Choroid plexus epithelial cell (primary cell): ENCODE data around the gene CYP1A2.
"Not testable (repeated sequence)": the region's sequence is repeated elsewhere in the genome, so short reads cannot be mapped to it uniquely, and the experiment has no call there.

Experiments
- DNase-seq: peaks from one replicate; pipeline ENCODE4 v3.0.0-alpha.2; 2010; ENCODE audit warnings: low read depth
- H3K4me3 ChIP-seq: 2 replicates; pipeline ENCODE4 v1.5.1; 2011; ENCODE audit warnings: low read depth, mild to moderate bottlenecking, control low read depth, low read length, moderate library complexity
- TF ChIP-seq, protein P1 (sequence below): conservative IDR thresholded peaks from 2 replicates; pipeline ENCODE4 v1.5.1; 2011; ENCODE audit warnings: low read depth, mild to moderate bottlenecking, control low read depth, inconsistent platforms, low read length, moderate library complexity

CYP1A2 gene

GRCh38 chr15:74726774-74727164, 21.9 kb upstream of the CYP1A2 start:
- DNase-seq, result no peak
- TF ChIP-seq, protein P1, sequence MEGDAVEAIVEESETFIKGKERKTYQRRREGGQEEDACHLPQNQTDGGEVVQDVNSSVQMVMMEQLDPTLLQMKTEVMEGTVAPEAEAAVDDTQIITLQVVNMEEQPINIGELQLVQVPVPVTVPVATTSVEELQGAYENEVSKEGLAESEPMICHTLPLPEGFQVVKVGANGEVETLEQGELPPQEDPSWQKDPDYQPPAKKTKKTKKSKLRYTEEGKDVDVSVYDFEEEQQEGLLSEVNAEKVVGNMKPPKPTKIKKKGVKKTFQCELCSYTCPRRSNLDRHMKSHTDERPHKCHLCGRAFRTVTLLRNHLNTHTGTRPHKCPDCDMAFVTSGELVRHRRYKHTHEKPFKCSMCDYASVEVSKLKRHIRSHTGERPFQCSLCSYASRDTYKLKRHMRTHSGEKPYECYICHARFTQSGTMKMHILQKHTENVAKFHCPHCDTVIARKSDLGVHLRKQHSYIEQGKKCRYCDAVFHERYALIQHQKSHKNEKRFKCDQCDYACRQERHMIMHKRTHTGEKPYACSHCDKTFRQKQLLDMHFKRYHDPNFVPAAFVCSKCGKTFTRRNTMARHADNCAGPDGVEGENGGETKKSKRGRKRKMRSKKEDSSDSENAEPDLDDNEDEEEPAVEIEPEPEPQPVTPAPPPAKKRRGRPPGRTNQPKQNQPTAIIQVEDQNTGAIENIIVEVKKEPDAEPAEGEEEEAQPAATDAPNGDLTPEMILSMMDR, result no peak
- peak overlapping the region; percentile 47 for H3K4me3 ChIP-seq

DNA sequence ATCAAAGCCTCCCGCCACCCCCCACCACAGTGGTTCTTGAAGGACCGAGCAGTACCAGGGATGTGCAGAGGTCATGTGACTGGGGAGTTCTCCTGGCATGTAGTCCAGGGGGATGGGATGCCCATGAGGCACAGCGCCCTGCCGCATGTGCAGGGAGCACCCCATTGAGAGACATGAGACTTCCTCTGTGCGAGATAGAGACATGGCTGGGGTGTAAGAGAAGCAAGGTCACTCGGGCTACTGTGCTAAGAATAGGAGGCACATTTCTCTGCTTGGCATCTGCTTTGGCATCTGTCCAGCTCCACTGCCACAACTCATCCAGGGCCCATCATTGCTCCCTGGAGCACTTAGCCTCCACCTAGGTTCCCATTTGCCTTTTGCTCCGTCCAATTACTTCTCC, 20.9 kb upstream of the CYP1A2 start:
- TF ChIP-seq, protein P1, result no peak
- no peak for DNase-seq
- no peak overlapping the region for H3K4me3 ChIP-seq

DNA sequence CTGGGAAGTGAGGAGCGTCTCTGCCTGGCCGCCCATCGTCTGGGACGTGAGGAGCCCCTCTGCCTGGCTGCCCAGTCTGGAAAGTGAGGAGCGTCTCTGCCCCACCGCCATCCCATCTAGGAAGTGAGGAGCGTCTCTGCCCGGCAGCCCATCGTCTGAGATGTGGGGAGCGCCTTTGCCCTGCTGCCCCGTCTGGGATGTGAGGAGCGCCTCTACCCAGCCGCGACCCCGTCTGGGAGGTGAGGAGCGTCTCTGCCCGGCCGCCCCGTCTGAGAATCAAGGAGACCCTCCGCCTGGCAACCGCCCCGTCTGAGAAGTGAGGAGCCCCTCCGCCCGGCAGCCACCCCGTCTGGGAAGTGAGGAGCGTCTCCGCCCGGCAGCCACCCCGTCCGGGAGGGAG, 19.9 kb upstream of the CYP1A2 start:
- not testable (repeated sequence) for DNase-seq, H3K4me3 ChIP-seq

DNA sequence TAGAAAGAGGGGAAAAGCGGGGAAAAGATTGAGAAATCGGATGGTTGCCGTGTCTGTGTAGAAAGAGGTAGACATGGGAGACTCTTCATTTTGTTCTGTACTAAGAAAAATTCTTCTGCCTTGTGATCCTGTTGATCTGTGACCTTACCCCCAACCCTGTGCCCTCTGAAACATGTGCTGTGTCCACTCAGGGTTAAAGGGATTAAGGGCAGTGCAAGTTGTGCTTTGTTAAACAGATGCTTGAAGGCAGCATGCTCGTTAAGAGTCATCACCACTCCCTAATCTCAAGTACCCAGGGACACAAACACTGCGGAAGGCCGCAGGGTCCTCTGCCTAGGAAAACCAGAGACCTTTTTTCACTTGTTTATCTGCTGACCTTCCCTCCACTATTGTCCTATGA, 19.3 kb upstream of the CYP1A2 start:
- not testable (repeated sequence) for DNase-seq

DNA sequence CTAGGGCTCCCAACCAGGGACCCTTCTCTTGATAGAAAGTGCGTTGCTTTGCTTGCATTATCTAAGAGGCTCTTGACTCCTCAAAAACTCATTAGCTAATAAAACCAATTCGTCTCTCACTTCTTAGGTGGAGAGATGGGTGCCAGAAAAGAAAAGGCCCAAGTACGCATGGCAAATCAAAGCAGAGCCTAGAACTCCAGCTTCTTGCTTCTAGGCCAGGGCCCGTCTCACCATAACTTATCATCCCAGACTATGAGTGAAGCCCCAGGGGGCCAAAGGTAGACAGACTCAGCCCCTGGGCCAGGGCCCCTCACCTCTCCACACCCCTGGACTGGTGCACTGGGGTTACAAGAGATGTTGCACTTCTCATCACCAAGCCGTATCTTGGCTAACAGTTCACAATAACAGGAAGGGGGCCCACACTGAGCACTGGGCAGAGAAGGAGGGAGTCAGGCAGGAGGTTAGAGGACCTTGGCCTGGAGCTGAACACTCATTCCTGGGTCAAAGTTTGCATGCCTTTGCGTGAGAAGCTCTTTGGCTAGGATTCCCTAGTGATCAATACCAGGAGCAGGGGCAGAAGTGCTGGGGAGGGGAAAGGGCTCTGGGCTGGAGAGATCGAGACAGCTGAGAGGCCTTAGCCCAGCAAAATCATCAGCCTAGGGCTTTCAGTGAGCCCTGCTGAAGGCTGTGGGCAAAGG, 17.9 kb upstream of the CYP1A2 start:
- TF ChIP-seq, protein P1, result no peak
- H3K4me3 ChIP-seq, result no peak overlapping the region
- no peak for DNase-seq

More for the DNA sequence above, 19.3 kb upstream of the CYP1A2 start:
- H3K4me3 ChIP-seq, result not testable (repeated sequence)

DNA sequence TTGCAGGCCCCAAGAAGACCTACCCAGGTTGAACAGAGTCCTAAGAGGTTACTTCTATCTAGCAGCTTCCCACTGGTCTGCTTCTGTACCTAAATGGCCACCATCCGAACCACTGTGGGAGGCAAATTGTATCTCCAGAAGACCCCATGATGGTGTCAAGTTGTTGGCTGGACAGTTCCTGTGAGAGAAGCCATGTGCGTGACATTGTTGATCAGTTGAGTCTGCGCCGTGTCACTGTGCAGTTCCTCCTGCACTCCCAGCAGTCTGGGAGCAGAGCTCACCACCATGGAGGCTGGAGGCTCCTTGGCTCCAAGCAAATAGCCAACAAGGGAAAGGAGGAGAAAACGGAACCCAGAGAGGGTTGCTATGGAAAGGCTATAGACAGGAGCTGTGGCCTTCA, 15.8 kb upstream of the CYP1A2 start:
- TF ChIP-seq, protein P1, result no peak
- DNase-seq, result no peak
- no peak overlapping the region for H3K4me3 ChIP-seq

DNA sequence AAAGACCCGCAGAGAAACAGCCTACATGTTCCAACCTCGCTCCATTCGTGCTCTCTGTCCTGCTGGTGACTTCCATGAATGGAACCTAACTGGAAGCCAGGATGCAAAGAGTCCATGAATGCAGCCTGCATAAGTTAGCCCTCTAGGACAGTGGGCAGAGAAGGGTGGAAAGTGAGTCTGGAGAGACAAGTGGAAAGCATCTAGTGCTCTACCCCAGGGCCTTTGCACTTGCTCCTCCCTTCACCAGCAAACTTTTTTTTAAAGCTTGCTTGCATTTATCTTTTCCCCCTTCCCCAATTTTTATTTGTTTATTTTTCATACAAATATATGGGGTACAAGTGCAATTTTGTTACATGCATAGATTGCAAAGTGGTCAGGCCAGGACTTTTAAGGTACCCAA, 15.4 kb upstream of the CYP1A2 start:
- H3K4me3 ChIP-seq, result no peak overlapping the region
- TF ChIP-seq, protein P1, result no peak
- DNase-seq, result no peak

GRCh38 chr15:74735305-74735704, 13.3 kb upstream of the CYP1A2 start:
- TF ChIP-seq, protein P1, result no peak
- H3K4me3 ChIP-seq, result no peak overlapping the region
- DNase-seq, result no peak

DNA sequence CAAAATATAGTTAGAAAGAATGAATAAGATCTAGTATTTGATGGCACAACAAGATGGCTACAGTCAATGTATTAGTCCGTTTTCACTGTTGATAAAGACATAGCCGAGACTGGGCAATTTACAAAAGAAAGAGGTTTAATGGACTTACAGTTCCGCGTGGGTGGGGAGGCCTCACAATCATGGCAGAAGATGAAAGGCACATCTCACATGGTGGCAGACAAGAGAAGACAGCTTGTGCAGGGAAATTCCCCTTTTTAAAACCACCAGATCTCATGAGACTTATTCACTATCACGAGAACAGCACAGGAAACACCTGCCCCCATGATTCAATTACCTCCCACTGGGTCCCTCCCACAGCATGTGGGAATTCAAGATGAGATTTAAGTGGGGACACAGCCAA, 10.4 kb upstream of the CYP1A2 start:
- not testable (repeated sequence) for H3K4me3 ChIP-seq
- DNase-seq, result peak; percentile 4
